Left ventricle myocardium inferior (tissue), 1 donor: ENCODE measurements around the gene FCER1G. TPM values are rescaled to one million over a fixed set of nuclear protein-coding genes. Genes with fewer than 3 reads are reported as not detected.
A peak's percentile ranks its signal among the peaks of the same experiment; 100 is the strongest.

Source experiments
- DNase-seq: peaks from one replicate; pipeline ENCODE4 v3.0.0-alpha.2; 2020
- H3K27ac ChIP-seq: fragments of 200-600 bp; replicated peaks from 2 replicates; pipeline ENCODE4 v1.8.0; 2021
- H3K27me3 ChIP-seq: fragments of 200-600 bp; 2 replicates; pipeline ENCODE4 v1.8.0; 2021; ENCODE audit warnings: low read depth
- H3K36me3 ChIP-seq: fragments of 200-600 bp; 2 replicates; pipeline ENCODE4 v1.8.0; 2021
- H3K4me1 ChIP-seq: fragments of 200-600 bp; 2 replicates; pipeline ENCODE4 v1.8.0; 2021
- H3K4me3 ChIP-seq: fragments of 200-600 bp; 2 replicates; pipeline ENCODE4 v1.8.0; 2021; ENCODE audit warnings: mild to moderate bottlenecking, moderate library complexity
- H3K9me3 ChIP-seq: fragments of 200-600 bp; replicated peaks from 2 replicates; pipeline ENCODE4 v1.8.0; 2021
- intact Hi-C: fragments of 100-400 bp; cut with micrococcal nuclease; formaldehyde crosslinking; loops from one replicate; pipeline ENCODE4 v1.11.0; 2022
- total RNA-seq: library from RNA; stranded (reverse); fragmentation: NEBNext Ultra II Directional; extraction: Animal tissue kit (Norgen Biotek cat#: 25700); gene quantifications from one replicate; pipeline ENCODE4 v1.2.1, GENCODE V29; 2021
- TF ChIP-seq, protein P1 (sequence below): fragments of 200-600 bp; IDR thresholded peaks from 2 replicates; pipeline ENCODE4 v1.8.0; 2021; ENCODE audit warnings: antibody characterized with exemption, mild to moderate bottlenecking, borderline replicate concordance
- donor health status: DM: no; HTN: yes; CAD: no; lungs with severe emphysema.

The FCER1G gene
- total RNA-seq, 1 donor from 2014 or later = 22.0 TPM

DNA sequence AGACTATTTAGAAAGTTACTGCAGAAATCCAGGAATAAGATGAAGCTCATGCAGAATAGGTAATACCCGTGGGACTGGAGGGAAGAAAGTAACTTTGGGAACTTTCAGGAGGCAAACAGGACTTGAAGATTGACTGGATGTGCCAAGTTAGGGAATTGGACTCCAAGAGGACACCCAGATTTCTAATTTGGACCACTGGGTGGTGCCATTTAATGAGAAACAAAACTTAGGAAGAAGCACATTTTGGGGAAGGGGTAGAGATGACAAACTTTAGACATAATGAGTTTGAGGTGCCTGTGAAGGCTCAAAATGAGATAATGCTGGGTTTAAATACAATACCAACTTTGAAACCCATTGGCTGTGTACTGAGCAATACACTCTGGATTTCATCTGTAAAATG lies 34.5 kb upstream of the FCER1G start:
- Histone ChIP-seq H3K4me1 (peaks cover 53% of the 10 kb centered on the region), H3K9me3 (no peaks in the 10 kb centered on the region), H3K36me3 (peaks cover 3% of the 10 kb centered on the region), H3K4me3 (no peak overlapping the region), H3K27ac (no peak overlapping the region), H3K27me3 (no peaks in the 10 kb centered on the region)
- TF ChIP-seq, protein P1, sequence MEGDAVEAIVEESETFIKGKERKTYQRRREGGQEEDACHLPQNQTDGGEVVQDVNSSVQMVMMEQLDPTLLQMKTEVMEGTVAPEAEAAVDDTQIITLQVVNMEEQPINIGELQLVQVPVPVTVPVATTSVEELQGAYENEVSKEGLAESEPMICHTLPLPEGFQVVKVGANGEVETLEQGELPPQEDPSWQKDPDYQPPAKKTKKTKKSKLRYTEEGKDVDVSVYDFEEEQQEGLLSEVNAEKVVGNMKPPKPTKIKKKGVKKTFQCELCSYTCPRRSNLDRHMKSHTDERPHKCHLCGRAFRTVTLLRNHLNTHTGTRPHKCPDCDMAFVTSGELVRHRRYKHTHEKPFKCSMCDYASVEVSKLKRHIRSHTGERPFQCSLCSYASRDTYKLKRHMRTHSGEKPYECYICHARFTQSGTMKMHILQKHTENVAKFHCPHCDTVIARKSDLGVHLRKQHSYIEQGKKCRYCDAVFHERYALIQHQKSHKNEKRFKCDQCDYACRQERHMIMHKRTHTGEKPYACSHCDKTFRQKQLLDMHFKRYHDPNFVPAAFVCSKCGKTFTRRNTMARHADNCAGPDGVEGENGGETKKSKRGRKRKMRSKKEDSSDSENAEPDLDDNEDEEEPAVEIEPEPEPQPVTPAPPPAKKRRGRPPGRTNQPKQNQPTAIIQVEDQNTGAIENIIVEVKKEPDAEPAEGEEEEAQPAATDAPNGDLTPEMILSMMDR = peak; percentile 41
- no peak for DNase-seq
- intact Hi-C loops = no loop called here

DNA sequence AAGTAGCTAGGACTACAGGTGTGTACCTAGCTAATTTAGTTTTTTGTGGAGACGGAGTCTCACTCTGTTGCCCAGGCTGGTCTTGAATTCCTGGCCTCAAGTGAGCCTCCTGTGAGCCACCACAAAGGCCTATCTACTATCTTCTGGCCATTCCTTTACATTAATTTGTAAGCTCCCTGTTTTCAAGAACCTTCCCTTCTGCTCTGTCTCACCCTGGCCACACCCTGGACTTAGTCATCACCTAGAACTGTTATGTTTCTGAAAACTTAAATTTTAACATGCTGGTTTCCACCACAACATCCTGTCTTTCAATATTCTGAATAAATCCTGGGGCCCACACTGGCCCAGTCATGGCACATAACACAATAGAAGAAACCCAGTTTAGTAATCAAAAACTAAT lies 32.9 kb upstream of the FCER1G start:
- H3K27me3 ChIP-seq = no peaks in the 10 kb centered on the region
- no peaks in the 10 kb centered on the region for H3K36me3 ChIP-seq
- H3K27ac ChIP-seq = no peak overlapping the region
- H3K4me1 ChIP-seq = peaks cover 50% of the 10 kb centered on the region
- no peaks in the 10 kb centered on the region for H3K9me3 ChIP-seq
- no peak for DNase-seq
- TF ChIP-seq, protein P1 = no peak
- intact Hi-C loops = no loop called here
- H3K4me3 ChIP-seq = no peak overlapping the region

DNA sequence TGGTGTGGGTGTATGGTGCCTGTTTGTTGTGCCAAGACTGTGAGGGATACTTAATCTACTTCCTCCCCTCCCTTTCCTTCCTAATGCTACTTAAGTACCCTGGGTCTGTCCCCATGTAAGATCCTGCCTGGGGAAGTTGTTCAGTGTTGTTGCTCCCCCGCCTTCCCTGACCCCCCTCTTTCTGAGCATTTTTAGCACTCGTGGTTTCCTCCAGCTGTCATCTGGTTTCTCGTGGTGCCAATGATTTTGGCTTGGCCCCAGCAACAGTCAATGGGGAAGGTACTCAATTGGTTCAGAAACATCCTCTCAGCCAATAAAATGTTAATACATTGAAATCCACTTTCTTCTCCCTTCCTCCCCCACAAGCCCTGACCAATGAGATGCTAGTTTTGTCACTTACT lies 29.8 kb upstream of the FCER1G start:
- DNase-seq = peak; percentile 78
- Histone ChIP-seq H3K9me3 (no peaks in the 10 kb centered on the region), H3K27ac (peak overlapping the region; percentile 80), H3K27me3 (no peaks in the 10 kb centered on the region), H3K36me3 (no peaks in the 10 kb centered on the region), H3K4me1 (peaks cover 48% of the 10 kb centered on the region), H3K4me3 (no peak overlapping the region)
- TF ChIP-seq, protein P1 = no peak
- intact Hi-C loops = no loop called here

DNA sequence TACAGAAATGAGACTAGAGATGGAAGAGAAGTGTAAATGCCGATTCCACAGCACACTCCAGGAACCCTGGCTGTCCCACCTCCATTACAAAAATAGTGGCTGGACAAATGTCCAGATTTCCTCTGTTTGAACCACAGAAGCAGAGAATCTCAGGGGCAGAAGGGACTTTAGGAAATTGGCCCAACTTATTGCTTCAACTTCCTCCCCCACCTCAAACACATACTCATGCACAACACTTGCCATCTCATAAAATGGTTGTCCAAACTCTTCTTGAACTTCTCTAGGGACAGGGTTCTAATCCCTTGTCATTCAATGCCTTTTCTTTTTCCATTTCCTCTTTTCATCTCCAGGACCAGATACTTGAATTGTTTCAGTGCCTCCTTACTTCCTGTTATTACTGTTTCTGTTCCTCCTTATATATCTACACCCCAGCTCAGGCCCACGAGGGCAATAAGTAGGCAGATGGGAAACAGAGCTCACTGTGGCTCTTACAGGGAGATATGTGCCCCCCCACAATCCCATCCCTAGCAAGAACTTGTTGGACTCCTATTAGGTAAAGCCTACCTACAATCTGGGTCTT lies 29.3 kb upstream of the FCER1G start:
- Histone ChIP-seq H3K27ac (peak overlapping the region; percentile 80), H3K4me3 (no peak overlapping the region), H3K4me1 (peaks cover 48% of the 10 kb centered on the region), H3K9me3 (no peaks in the 10 kb centered on the region), H3K27me3 (no peaks in the 10 kb centered on the region), H3K36me3 (peaks cover 3% of the 10 kb centered on the region)
- no peak for DNase-seq
- intact Hi-C loops = no loop called here
- TF ChIP-seq, protein P1 = no peak

DNA sequence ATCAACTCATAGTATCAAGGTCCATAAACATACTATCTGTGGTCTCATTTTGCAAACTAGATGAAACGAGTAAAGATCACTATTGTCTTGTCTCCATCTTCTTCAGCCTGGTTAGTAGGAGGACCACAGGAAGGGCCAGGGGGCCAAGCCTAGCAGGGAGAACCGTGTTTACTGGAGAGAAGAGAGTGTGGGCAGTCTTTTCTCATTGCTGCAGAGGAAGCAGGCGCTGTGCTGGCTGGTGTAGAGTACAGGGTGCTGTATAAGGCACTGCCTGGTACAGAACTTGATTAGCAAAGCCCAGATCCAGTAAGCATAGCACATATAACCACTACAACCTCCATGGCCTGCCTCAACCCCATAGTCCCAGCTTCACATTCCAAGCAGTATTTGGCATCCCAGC lies 27.8 kb upstream of the FCER1G start:
- H3K4me1 ChIP-seq = peaks cover 50% of the 10 kb centered on the region
- no peak overlapping the region for H3K27ac ChIP-seq
- TF ChIP-seq, protein P1 = no peak
- H3K4me3 ChIP-seq = no peak overlapping the region
- intact Hi-C loops = no loop called here
- H3K36me3 ChIP-seq = peaks cover 16% of the 10 kb centered on the region
- no peak for DNase-seq
- H3K9me3 ChIP-seq = no peaks in the 10 kb centered on the region
- no peaks in the 10 kb centered on the region for H3K27me3 ChIP-seq
